Lower leg skin (tissue), 3 donors: ENCODE results near the gene SLC43A1.

Experiments
- CTCF ChIP-seq, 3 donors: fragments of 450-650 bp; IDR thresholded peaks; one replicate each; pipeline ENCODE4 v1.5.1; 2016; ENCODE audit warnings: antibody characterized with exemption in 3 of 3, mild to moderate bottlenecking in 3 of 3, moderate library complexity in 2 of 3
- POLR2A ChIP-seq, 2 donors: fragments of 450-650 bp; IDR thresholded peaks; one replicate each; pipeline ENCODE4 v1.6.1; 2016 to 2017; ENCODE audit warnings: antibody characterized with exemption in 2 of 2, mild to moderate bottlenecking in 1 of 2, moderate library complexity in 1 of 2

GRCh38 chr11:57513911-57514537 is 1.5 kb downstream of the SLC43A1 start:
- TF ChIP-seq CTCF (IDR thresholded peaks at IDR 0.05) (no peak), POLR2A (IDR thresholded peaks at IDR 0.05) (no peak)
